HG03439 (cell line): ENCODE results near the gene FAM168B.

Experiments used
- ATAC-seq: cut with Tn5 transposase; IDR thresholded peaks from one replicate; pipeline ENCODE4 v1.9.1; 2021; ENCODE audit warnings: mild to moderate bottlenecking, moderate library complexity; ENCODE audit not compliant: unreplicated experiment

Gene FAM168B

GRCh38 chr2:131029812-131030211 lies 63.4 kb downstream of the FAM168B start:
- ATAC-seq = no peak

- no peak for ATAC-seq
Measured at GRCh38 chr2:131027566-131028528, 65.4 kb downstream of the FAM168B start.

GRCh38 chr2:131026919-131027318 lies 66.3 kb downstream of the FAM168B start:
- ATAC-seq = no peak

GRCh38 chr2:131023758-131024157 lies 69.5 kb downstream of the FAM168B start:
- no peak for ATAC-seq

- ATAC-seq = no peak
Measured at GRCh38 chr2:131022731-131023130, 70.5 kb downstream of the FAM168B start.

GRCh38 chr2:131016826-131017741 lies 76.2 kb downstream of the FAM168B start:
- ATAC-seq = no peak

GRCh38 chr2:131015764-131016163 lies 77.5 kb downstream of the FAM168B start:
- ATAC-seq = no peak

GRCh38 chr2:131014141-131014540 lies 79.1 kb downstream of the FAM168B start:
- ATAC-seq = no peak

GRCh38 chr2:131011486-131011885 lies 81.8 kb downstream of the FAM168B start:
- no peak for ATAC-seq

GRCh38 chr2:131010566-131010965 lies 82.7 kb downstream of the FAM168B start:
- no peak for ATAC-seq

- no peak for ATAC-seq
Measured at GRCh38 chr2:131009713-131010475, 83.4 kb downstream of the FAM168B start.

GRCh38 chr2:131008967-131009366 lies 84.3 kb downstream of the FAM168B start:
- ATAC-seq = no peak

GRCh38 chr2:131006561-131006960 lies 86.7 kb downstream of the FAM168B start:
- no peak for ATAC-seq

- ATAC-seq = no peak
Measured at GRCh38 chr2:131005216-131005935, 87.9 kb downstream of the FAM168B start.

GRCh38 chr2:131004446-131005209 lies 88.6 kb downstream of the FAM168B start:
- no peak for ATAC-seq

- ATAC-seq = no peak
Measured at GRCh38 chr2:130998561-130998960, 94.7 kb downstream of the FAM168B start.
